Measurements from ENCODE around the gene WWOX.

WWOX gene

GRCh38 chr16:78438219-78438618 lies 338.8 kb downstream of the WWOX start:
- DNase-seq (ENCODE audit: low spot score): no peak

DNA sequence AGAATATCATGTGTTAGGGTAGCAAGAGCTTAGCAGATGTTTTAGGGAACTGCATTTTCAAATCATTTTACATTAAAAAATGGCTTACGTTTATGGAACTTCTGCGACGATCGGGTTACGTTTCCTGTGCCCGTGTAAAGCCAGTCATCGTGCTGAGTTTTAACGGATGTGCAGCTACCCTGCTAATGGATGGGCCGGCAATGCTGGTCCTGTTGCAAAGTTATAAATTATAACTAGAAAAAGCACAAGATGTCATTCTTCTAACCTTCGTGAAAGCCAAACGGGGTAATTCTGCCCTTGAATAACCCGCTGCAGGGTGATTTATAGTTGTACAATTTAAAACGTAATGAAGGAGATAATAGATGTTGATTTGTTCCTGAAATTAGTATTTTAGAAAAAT lies 339.2 kb downstream of the WWOX start:
- DNase-seq (ENCODE audit: low spot score): no peak

DNA sequence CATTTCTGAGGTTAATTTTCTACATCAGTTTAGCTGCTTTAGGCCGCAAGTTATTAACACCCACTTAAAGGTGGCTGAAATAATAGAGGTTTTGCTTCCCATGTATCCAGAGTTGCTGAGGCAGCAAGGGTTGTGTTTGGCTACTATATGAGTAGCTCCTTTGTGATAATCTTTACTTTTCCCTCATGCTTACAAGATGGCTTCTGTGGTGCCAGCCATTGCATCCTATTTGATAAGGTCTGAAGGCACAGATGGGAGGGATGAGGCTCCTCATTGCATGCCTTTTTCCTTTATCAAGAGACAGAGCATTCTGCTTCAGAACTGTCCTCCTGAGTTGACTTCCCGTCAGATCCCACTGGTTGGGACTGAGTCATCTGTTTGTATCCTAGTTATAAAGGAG lies 340.2 kb downstream of the WWOX start:
- DNase-seq (ENCODE audit: low spot score): no peak

DNA sequence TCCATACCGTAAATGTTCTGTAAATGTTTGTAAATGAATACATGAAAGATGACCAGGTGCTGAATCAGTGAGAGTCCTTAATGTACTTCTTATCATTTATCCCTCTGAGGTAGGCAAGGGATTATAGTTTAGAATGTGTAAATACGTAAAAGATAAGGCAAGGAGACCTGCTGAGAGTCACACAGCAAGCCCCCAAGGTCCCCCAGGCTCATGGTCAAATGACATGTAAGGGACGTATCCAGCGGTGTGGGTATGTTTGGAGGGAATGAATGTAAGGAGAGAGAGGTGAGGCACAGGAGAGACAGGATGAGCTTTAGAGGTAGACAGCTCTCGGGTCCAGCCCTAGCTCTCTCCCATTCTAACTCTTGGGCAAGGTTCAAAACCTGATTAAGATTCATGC lies 341.8 kb downstream of the WWOX start:
- no peak for DNase-seq (ENCODE audit: low spot score)

DNA sequence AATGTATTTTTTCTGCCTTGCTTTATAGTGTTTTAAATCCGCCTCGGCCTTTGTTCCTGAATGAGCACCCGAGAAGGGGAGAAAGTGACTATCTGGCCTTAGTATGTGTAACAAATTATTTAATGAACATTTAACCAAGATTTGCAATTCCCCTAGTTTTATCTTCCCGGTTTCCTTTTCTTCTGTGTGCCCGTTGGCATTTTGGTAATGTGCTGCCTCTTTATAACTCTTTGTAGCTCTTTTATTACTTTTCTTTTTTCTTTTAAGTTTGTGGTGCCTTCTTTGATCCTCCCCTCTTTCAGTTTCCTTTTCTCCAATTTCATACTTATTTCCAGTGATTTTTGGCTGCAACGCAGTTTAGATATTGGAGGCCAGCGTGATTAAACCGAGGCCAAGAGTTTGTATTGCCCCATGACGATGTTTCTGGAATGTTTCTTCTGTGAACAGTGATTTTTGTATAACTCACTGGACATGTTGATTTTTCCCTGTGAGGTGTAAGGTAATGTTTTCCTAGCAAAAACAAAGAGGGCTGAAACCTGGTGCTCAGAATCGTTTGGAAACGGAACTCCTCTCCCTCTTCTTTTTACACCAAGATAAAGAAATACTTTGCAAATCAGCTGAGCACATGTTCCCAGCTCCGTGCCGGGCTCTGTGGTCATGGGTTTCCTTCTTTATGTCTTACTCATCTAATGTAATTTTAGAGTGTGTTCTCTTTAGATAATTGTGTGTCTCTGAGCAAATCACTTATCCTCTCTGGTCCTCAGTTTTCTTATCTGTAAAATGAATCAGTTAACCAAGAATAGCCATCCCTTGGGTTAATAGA lies 344.3 kb downstream of the WWOX start:
- no peak for DNase-seq (ENCODE audit: low spot score)

GRCh38 chr16:78445818-78446217 lies 346.4 kb downstream of the WWOX start:
- no peak for DNase-seq (ENCODE audit: low spot score)

DNA sequence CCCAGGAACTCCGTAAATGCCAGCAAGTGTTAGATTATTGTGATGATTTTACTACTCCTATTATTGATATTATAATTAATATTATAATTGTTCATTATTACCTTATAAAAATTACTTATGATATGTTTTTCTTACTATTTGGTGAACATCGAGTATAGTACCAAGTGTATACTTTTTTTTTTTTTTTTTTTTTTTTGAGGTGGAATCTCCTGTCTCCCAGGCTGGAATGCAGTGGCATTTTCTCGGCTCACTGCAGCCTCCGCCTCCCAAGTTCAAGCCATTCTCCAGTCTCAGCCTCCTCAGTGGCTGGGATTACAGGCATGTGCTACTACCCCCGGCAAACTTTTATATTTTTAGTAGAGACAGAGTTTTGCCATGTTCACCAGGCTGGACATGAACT lies 347.0 kb downstream of the WWOX start:
- no peak for DNase-seq (ENCODE audit: low spot score)

GRCh38 chr16:78446992-78447563 lies 347.6 kb downstream of the WWOX start:
- no peak for DNase-seq (ENCODE audit: low spot score)

GRCh38 chr16:78448658-78449271 lies 349.3 kb downstream of the WWOX start:
- no peak for DNase-seq (ENCODE audit: low spot score)

GRCh38 chr16:78450255-78450654 lies 350.8 kb downstream of the WWOX start:
- no peak for DNase-seq (ENCODE audit: low spot score)

DNA sequence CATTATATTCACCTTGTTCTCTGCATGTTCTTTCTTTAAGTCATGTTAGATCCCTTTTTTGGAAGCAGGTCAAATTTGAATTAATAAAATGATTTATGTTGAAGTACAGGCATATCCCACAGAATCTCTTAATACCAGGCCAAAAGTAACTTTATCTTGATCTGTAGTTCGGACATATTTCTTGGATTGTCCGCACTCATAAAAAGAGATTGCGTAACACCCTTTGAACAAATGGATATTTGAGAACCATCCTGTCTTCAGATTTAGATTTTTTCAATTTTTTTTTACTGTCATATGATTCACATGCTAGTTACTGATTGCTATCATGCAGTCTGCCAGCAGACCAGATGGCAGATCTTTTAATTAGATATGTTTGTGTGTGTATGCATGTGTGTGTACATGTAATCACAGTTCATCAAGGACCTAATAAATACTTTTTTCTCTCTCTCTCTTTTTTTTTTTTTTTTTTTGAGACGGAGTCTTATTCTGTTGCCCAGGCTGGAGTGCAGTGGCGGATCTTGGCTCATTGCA lies 352.6 kb downstream of the WWOX start:
- no peak for DNase-seq (ENCODE audit: low spot score)

- no peak for DNase-seq (ENCODE audit: low spot score)
These were observed 356.4 kb downstream of the WWOX start for GRCh38 chr16:78455861-78456260.

GRCh38 chr16:78458588-78458987 lies 359.1 kb downstream of the WWOX start:
- no peak for DNase-seq (ENCODE audit: low spot score)

DNA sequence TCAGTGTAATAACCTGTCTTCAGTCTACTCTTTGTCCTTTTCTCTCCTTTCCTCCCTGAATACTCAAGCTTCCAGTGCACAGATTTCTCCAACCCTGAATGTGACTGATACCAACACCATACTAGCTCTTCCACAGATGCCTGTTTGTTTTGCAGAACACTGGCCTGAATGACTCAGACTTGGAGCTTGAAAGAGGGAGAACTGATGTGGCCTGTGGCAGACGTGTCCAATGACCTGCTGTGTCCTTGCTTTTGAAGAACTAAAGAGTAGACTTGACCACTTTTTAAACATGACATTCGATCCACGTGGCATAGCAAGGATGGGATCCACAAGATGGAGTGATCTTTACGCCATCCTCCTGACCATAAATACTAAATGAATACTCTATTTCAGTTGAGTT lies 361.0 kb downstream of the WWOX start:
- DNase-seq (ENCODE audit: low spot score): no peak

DNA sequence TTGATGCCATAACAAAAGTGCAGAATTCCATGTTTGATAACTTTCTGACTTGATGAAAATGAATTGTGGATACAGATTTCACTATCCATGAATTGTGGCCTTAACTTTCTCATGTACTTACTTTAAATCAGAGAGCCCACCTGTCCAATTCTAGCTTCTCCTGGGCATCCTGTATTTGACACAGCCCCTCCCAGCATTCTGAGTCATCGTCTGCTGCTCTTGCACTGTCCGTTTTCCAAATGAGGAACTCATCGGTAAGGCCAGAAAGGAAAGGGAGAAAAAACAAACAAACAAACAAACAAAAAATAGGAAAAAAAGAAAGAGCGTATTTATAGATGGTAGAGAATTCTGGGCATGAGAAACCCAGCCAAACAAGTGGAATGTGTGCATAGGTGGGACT lies 361.6 kb downstream of the WWOX start:
- no peak for DNase-seq (ENCODE audit: low spot score)

- DNase-seq (ENCODE audit: low spot score): no peak
These were observed 362.2 kb downstream of the WWOX start for GRCh38 chr16:78461496-78462287.

- DNase-seq (ENCODE audit: low spot score): no peak
These were observed 363.1 kb downstream of the WWOX start for GRCh38 chr16:78462288-78463208.

DNA sequence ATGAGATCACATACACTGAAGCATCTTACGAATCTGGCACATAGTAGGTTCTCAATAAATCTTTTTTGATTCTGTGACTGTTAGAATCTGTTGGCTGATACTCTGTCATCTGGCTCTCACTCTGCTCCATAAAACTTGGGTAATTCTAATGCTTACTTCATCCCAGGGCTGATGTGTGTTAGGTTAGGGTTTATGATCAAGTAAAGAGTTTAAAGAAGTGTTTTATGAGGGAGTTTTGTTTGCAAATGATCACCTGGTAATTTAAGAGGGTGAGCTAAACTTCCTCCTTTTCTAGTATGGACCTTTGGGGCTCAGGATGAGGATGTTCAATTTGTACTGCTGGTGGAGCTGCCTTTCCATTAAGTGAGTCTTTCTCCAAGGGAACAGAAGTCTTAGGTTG lies 364.1 kb downstream of the WWOX start:
- no peak for DNase-seq (ENCODE audit: low spot score)

- no peak for DNase-seq (ENCODE audit: low spot score)
These were observed 365.4 kb downstream of the WWOX start for GRCh38 chr16:78464833-78465232.

DNA sequence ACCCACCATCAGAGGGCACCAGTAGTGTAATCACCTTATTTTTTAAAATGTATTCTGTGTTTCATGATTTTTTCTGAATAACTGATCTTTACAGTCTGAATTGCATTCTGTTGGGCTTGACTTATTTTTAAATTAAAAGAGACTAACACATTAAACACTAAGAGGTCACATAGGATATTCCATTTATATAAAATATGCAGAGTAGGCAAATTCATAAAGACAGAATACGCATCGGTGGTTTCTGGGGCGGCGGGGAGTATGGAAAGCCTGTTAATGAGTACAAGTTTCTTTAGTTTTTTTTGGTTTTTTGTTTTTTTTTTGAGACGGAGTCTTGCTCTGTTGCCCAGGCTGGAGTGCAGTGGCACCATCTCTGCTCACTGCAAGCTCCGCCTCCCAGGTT lies 366.3 kb downstream of the WWOX start:
- no peak for DNase-seq (ENCODE audit: low spot score)

DNA sequence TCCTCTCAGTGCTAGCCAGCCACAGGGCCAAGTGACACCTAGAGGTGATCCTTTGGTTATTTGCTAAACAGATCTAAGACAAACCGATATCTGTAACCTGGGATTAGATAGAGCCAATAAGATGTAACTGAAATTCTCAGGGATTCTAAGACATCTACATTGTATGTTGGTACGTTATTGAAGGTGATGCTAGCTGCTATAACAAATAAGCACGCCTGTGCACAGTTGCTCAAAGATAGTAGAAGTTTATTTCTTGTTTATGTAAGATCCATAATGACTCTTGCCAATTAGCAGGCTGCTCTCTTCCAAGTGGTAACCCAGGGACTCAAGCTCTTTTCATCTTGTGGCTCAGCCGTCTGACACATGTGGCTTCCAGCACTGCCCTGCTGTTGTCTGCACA lies 370.3 kb downstream of the WWOX start:
- no peak for DNase-seq (ENCODE audit: low spot score)

Measured in kidney capillary endothelial cell (primary cell).